Colonic mucosa (tissue), 4 donors: ENCODE data around the gene ARHGAP26. TPM values are rescaled to one million over a fixed set of nuclear protein-coding genes. Genes with fewer than 3 reads are reported as not detected.

Source experiments
- DNase-seq: peaks from one replicate; pipeline ENCODE4 v3.0.0-alpha.2; 2020
- H3K27ac ChIP-seq: fragments of 200-600 bp; one replicate; pipeline ENCODE4 v1.8.0; 2021
- H3K27me3 ChIP-seq: fragments of 200-600 bp; one replicate; pipeline ENCODE4 v1.8.0; 2021
- H3K36me3 ChIP-seq: fragments of 200-600 bp; one replicate; pipeline ENCODE4 v1.8.0; 2021
- H3K4me1 ChIP-seq: fragments of 200-600 bp; one replicate; pipeline ENCODE4 v1.8.0; 2021; ENCODE audit warnings: mild to moderate bottlenecking
- H3K4me3 ChIP-seq: fragments of 200-600 bp; one replicate; pipeline ENCODE4 v1.8.0; 2021
- H3K9ac ChIP-seq, 2 donors: one replicate each; pipeline ENCODE4 v1.7.0; 2013; ENCODE audit warnings: control low read depth in 2 of 2, low read depth in 2 of 2, low read length in 2 of 2
- H3K9me3 ChIP-seq: fragments of 200-600 bp; one replicate; pipeline ENCODE4 v1.8.0; 2021
- intact Hi-C: fragments of 100-400 bp; cut with DNase I; formaldehyde crosslinking; loops from one replicate; pipeline ENCODE4 v1.14.1; 2022
- total RNA-seq, 2 donors: library from RNA; stranded (reverse); fragmentation: NEBNext Ultra II Directional in 1 of 2; extraction: Animal tissue kit (Norgen Biotek cat#: 25700) in 1 of 2; gene quantifications; one replicate each; pipeline ENCODE4 v1.2.1, GENCODE V29; 2021
- TF ChIP-seq, protein P1 (sequence below): fragments of 200-600 bp; IDR thresholded peaks from one replicate; pipeline ENCODE4 v1.8.0; 2022; ENCODE audit warnings: antibody characterized with exemption, mild to moderate bottlenecking
- donor health status: healthy.
- donor health status: DM: no; HTN: no; CAD: no.
- donor health status: DM: no; HTN: no; CAD: no.

The ARHGAP26 gene
- total RNA-seq, 2 donors from 2014 or later = 59.1 to 74.0 TPM

DNA sequence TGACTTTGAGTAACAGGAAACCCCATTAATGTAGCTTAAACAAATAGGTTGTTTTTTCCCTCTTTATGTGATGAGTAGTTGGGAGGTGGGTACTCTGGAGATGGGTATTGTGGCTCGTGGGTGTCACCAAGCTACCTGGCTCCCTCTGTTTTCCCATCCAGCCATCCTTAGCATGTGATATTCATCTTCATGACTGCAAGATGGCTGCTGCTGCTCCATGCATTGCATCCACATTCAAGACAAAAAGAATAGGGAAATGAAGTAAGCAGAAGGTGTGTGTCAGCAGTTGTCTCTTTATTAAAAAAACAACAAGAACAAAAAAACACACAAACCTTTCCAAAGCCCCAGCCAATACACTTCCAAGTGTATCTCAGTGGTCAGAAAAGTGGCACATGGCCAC, 6.5 kb upstream of the ARHGAP26 start:
- no peak for DNase-seq
- Histone ChIP-seq H3K4me3 (no peak overlapping the region), H3K36me3 (no peaks in the 10 kb centered on the region), H3K27ac (no peak overlapping the region), H3K4me1 (no peaks in the 10 kb centered on the region), H3K9me3 (no peaks in the 10 kb centered on the region), H3K27me3 (no peaks in the 10 kb centered on the region), H3K9ac (no peak overlapping the region)
- intact Hi-C loops = no loop called here
- TF ChIP-seq, protein P1, sequence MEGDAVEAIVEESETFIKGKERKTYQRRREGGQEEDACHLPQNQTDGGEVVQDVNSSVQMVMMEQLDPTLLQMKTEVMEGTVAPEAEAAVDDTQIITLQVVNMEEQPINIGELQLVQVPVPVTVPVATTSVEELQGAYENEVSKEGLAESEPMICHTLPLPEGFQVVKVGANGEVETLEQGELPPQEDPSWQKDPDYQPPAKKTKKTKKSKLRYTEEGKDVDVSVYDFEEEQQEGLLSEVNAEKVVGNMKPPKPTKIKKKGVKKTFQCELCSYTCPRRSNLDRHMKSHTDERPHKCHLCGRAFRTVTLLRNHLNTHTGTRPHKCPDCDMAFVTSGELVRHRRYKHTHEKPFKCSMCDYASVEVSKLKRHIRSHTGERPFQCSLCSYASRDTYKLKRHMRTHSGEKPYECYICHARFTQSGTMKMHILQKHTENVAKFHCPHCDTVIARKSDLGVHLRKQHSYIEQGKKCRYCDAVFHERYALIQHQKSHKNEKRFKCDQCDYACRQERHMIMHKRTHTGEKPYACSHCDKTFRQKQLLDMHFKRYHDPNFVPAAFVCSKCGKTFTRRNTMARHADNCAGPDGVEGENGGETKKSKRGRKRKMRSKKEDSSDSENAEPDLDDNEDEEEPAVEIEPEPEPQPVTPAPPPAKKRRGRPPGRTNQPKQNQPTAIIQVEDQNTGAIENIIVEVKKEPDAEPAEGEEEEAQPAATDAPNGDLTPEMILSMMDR = no peak

DNA sequence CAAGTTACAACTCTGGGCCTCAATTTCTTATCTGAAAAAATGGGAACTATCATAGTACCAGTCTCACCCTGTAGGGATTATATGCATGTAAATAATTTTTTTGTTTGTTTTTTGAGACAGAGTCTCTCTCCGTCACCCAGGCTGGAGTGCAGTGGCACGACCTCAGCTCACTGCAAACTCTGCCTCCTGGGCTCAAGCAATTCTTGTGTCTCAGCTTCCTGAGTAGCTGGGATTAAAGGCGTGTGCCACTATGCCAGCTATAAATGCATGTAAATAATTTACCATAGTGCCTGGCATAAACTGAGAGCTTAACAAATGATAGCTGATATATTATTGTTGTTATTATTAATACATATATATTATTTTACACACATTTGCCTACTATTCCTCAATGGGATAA, 3.0 kb upstream of the ARHGAP26 start:
- peaks cover 5% of the 10 kb centered on the region for H3K4me1 ChIP-seq
- no peaks in the 10 kb centered on the region for H3K9me3 ChIP-seq
- H3K27me3 ChIP-seq = no peaks in the 10 kb centered on the region
- no peak for DNase-seq
- H3K4me3 ChIP-seq = no peak overlapping the region
- H3K27ac ChIP-seq = peak overlapping the region; percentile 12
- no peaks in the 10 kb centered on the region for H3K36me3 ChIP-seq
- intact Hi-C loops = no loop called here
- H3K9ac ChIP-seq = no peak overlapping the region
- TF ChIP-seq, protein P1 = no peak

DNA sequence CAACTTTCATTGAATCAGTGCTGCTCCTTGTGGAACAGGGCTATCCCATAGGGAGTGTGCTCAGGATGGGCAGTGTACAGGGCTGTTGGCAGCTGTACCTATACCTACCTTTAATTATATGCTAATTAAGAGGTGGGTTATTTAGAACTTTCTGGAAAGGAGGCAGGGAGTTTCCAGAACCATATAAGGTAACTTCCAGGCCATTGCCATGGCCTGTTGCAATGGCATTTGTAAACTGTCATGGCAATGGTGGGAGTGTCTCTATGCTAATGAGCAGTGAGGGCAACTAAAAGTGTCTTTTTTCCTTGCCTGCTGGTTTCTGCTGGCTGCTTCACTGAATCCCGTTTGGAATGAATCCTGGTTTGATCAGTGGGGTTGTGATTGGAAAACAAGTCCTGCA, 2.3 kb upstream of the ARHGAP26 start:
- no peak for DNase-seq
- no peak overlapping the region for H3K9ac ChIP-seq
- H3K4me1 ChIP-seq = peaks cover 5% of the 10 kb centered on the region
- H3K27me3 ChIP-seq = no peaks in the 10 kb centered on the region
- H3K9me3 ChIP-seq = no peaks in the 10 kb centered on the region
- intact Hi-C loops = no loop called here
- no peaks in the 10 kb centered on the region for H3K36me3 ChIP-seq
- TF ChIP-seq, protein P1 = no peak
- peak overlapping the region; percentile 12 for H3K27ac ChIP-seq
- H3K4me3 ChIP-seq = no peak overlapping the region

DNA sequence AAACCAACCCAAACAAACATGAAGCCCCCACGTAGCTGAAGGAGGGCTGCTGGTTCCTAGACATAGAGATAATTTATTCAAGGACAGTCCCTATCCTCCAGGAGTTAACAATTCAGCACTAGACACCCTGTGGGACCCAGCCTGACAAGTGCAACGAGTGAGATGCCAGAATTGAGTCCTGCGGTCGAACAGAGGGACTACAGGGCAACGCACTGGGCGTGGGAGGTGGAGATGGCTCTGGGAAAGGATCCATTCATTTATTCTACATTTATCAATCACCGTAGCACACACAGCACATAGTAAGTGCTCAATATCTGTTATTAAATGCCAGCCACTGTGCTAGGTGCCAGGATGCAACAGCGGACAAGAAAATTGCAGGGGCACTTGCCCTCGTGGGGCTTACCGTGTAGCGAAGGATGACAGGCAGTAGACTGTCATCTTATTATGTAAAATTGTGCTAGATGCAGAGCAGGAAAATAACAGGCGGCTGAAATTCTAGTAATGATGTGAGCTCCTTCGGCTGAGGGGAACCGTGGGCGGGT, 855 bp upstream of the ARHGAP26 start:
- Histone ChIP-seq H3K4me1 (peaks cover 11% of the 10 kb centered on the region), H3K36me3 (no peaks in the 10 kb centered on the region), H3K9ac (peak overlapping the region; percentile 69 to 94), H3K4me3 (peak overlapping the region; percentile 86), H3K27me3 (no peaks in the 10 kb centered on the region), H3K27ac (peak overlapping the region; percentile 74), H3K9me3 (no peaks in the 10 kb centered on the region)
- peak; percentile 31 for DNase-seq
- intact Hi-C loops = no loop called here
- TF ChIP-seq, protein P1 = no peak

DNA sequence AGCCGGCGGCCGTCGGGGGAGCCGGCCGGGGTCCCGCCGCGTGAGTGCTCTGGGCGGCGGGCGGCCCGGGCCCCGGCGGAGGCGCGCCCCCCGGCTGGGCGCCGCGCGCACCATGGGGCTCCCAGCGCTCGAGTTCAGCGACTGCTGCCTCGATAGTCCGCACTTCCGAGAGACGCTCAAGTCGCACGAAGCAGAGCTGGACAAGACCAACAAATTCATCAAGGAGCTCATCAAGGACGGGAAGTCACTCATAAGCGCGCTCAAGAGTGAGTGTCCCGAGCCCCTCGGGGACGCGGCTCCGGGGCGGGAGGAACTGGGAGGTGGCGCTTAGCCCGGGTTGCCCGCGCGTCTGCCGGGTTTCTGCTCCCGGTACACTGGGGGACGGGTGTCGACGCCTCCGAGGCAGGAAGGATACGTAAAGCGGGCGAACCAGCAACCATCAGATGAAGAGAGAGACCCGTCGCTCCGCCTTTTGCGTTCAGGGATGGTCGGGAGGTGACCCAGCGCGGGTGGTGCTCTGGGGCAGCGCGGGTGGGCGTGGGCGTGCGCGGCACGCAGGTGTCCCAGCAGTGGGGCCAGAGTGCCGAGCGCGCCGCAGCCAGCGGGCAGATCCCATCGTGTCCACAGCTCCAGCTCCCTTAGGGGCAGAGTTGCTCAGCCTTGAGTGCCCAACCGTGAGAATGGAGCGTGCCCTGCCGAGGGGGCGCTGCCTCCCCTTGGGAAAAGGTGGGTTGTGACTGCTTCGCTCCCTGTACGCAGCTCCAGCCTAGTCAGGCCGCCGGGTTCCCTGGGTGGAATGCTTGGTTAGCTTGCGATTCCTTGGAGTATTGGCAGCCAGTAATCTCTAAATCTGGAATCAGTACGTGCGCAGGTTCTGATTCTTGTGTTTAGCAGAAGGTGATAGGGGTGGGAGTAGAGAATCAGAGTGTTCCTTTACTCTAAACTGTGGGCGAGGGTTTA, 753 bp downstream of the ARHGAP26 start:
- intact Hi-C loops = loop anchor here (5.0 kb wide), 1 partner anchor 96 kb away; no protein-coding TSS in a partner anchor
- H3K36me3 ChIP-seq = no peaks in the 10 kb centered on the region
- peak overlapping the region; percentile 86 for H3K4me3 ChIP-seq
- no peaks in the 10 kb centered on the region for H3K27me3 ChIP-seq
- peak; percentile 68 for DNase-seq
- peaks cover 11% of the 10 kb centered on the region for H3K4me1 ChIP-seq
- peak overlapping the region; percentile 82 to 84 for H3K9ac ChIP-seq
- H3K9me3 ChIP-seq = no peaks in the 10 kb centered on the region
- TF ChIP-seq, protein P1 = no peak
- H3K27ac ChIP-seq = peak overlapping the region; percentile 74
